Osteoblast (primary cell): Measurements from ENCODE around the gene PATJ. TPM values are rescaled to one million over a fixed set of nuclear protein-coding genes. Genes with fewer than 3 reads are reported as not detected.
A peak's percentile ranks its signal among the peaks of the same experiment; 100 is the strongest.

Source experiments
- DNase-seq: peaks from one replicate; pipeline ENCODE4 v3.0.0; 2011; ENCODE audit warnings: low spot score, mixed read lengths; ENCODE audit not compliant: insufficient read length; ENCODE audit errors: missing footprints
- H2AFZ ChIP-seq: 2 replicates; pipeline ENCODE4 v1.6.0; 2011; ENCODE audit warnings: mild to moderate bottlenecking, low read length
- H3K27ac ChIP-seq: 2 replicates; pipeline ENCODE4 v1.5.1; 2011; ENCODE audit warnings: mild to moderate bottlenecking, low read depth, low read length, moderate library complexity
- H3K27me3 ChIP-seq: 2 replicates; pipeline ENCODE4 v1.6.0; 2012; ENCODE audit warnings: mild to moderate bottlenecking, control low read depth, inconsistent platforms, low read length, moderate library complexity; ENCODE audit not compliant: insufficient read depth
- H3K36me3 ChIP-seq: 2 replicates; pipeline ENCODE4 v1.5.1; 2011; ENCODE audit warnings: mild to moderate bottlenecking, low read length, control low read depth, moderate library complexity; ENCODE audit not compliant: insufficient read depth
- H3K4me1 ChIP-seq: 2 replicates; pipeline ENCODE4 v1.5.1; 2011; ENCODE audit warnings: mild to moderate bottlenecking, low read length, control low read depth, moderate library complexity; ENCODE audit not compliant: insufficient read depth
- H3K4me2 ChIP-seq: 2 replicates; pipeline ENCODE4 v1.6.0; 2011; ENCODE audit warnings: mild to moderate bottlenecking, low read length; ENCODE audit not compliant: insufficient read depth
- H3K4me3 ChIP-seq: fragments of 200-600 bp; sonication (generic); 3 replicates; pipeline ENCODE4 v1.5.1; 2012; ENCODE audit warnings: mild to moderate bottlenecking, low read length, inconsistent platforms; ENCODE audit not compliant: insufficient read depth
- H3K79me2 ChIP-seq: 2 replicates; pipeline ENCODE4 v1.6.0; 2012; ENCODE audit warnings: mild to moderate bottlenecking, low read length, control low read depth, inconsistent platforms; ENCODE audit not compliant: insufficient read depth
- H3K9me3 ChIP-seq: 2 replicates; pipeline ENCODE4 v1.5.1; 2011; ENCODE audit warnings: low read depth, low read length, control low read depth
- H4K20me1 ChIP-seq: 2 replicates; pipeline ENCODE4 v1.6.0; 2012; ENCODE audit warnings: mild to moderate bottlenecking, low read length, control low read depth; ENCODE audit not compliant: insufficient read depth
- total RNA-seq: library from RNA; depleted of rRNA; stranded (reverse); fragments of >200 nt; gene quantifications from 2 replicates; pipeline ENCODE4 v1.2.3, GENCODE V29; 2012
- TF ChIP-seq, protein P1 (sequence below): IDR thresholded peaks from 2 replicates; pipeline ENCODE4 v1.5.1; 2011; ENCODE audit warnings: mild to moderate bottlenecking, low read depth, low read length, moderate library complexity; ENCODE audit errors: extremely low read depth

PATJ gene
- total RNA-seq, 1 donor: 10.1 TPM

DNA sequence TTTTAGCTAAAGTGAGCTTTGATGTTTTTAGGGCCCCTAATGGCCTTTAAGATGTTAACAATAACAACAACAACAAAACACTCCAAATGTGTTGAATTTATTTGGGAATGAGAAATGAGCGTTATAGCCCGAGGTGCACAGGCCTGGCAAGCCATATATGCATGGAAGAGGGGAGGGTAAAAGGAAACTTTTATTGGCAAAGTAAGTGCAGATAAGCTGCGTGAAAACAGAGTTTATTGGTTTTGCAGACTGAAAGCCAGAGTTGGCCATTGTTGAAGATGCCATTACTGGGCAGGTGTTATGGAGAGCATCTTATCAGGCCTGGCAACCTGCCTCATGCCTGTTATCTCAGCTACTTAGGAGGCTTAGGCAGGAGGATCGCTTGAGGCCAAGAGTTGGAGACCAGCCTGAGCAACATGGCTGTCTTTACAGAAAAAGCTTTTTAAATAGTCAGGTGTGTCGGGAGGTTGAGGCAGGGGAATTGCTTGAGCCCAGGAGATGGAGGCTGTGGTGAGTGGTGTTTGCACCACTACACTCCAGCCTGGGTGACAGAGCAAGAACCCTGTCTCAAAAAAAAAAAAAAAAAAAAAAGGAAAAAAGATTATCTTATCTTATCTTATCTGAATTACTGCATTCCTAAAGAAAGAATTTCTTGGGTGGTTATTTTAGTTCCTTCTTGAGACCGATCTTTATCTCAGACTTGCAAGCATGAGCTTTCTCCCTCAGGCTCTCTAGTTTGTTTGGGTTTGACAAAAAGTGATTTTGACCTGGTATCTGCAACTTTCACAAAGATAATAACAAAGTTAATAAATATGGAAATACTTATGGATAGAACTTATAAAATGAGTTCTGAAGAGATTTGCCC is 1.7 kb downstream of the PATJ start:
- H3K4me3 ChIP-seq: peak overlapping the region; percentile 79
- no peak overlapping the region for H3K27ac ChIP-seq
- no peak overlapping the region for H2AFZ ChIP-seq
- no peaks in the 10 kb centered on the region for H4K20me1 ChIP-seq
- no peaks in the 10 kb centered on the region for H3K36me3 ChIP-seq
- H3K9me3 ChIP-seq: no peaks in the 10 kb centered on the region
- no peaks in the 10 kb centered on the region for H3K4me1 ChIP-seq
- peak; percentile 77 for DNase-seq
- no peaks in the 10 kb centered on the region for H3K27me3 ChIP-seq
- TF ChIP-seq, protein P1, sequence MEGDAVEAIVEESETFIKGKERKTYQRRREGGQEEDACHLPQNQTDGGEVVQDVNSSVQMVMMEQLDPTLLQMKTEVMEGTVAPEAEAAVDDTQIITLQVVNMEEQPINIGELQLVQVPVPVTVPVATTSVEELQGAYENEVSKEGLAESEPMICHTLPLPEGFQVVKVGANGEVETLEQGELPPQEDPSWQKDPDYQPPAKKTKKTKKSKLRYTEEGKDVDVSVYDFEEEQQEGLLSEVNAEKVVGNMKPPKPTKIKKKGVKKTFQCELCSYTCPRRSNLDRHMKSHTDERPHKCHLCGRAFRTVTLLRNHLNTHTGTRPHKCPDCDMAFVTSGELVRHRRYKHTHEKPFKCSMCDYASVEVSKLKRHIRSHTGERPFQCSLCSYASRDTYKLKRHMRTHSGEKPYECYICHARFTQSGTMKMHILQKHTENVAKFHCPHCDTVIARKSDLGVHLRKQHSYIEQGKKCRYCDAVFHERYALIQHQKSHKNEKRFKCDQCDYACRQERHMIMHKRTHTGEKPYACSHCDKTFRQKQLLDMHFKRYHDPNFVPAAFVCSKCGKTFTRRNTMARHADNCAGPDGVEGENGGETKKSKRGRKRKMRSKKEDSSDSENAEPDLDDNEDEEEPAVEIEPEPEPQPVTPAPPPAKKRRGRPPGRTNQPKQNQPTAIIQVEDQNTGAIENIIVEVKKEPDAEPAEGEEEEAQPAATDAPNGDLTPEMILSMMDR: no peak
- no peaks in the 10 kb centered on the region for H3K79me2 ChIP-seq
- H3K4me2 ChIP-seq: peak overlapping the region; percentile 62

DNA sequence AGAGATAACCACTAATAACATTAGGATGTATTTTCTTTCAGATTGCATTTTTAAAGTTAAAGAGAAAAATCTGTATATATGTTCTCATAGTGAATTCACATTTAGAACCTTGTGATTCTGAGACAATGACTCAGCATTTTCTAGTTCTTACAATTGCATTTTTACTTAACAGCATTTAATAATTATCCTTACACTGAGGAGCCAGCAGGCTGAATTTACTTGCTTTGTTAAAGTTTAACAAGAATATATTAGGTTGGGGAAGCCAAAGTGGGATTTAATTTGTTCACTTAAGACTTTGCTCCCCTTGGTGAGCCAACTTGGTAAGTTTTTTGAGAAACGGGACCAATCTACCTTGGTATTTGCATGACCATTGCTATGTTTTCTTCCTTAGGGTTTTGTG is 4.5 kb downstream of the PATJ start:
- Histone ChIP-seq H2AFZ (peak overlapping the region; percentile 64), H3K4me2 (peak overlapping the region; percentile 22), H3K9me3 (no peaks in the 10 kb centered on the region), H3K4me1 (no peaks in the 10 kb centered on the region), H3K27ac (no peak overlapping the region), H3K4me3 (no peak overlapping the region), H3K79me2 (no peaks in the 10 kb centered on the region), H4K20me1 (no peaks in the 10 kb centered on the region), H3K36me3 (no peaks in the 10 kb centered on the region), H3K27me3 (no peaks in the 10 kb centered on the region)
- TF ChIP-seq, protein P1: no peak
- DNase-seq: no peak

DNA sequence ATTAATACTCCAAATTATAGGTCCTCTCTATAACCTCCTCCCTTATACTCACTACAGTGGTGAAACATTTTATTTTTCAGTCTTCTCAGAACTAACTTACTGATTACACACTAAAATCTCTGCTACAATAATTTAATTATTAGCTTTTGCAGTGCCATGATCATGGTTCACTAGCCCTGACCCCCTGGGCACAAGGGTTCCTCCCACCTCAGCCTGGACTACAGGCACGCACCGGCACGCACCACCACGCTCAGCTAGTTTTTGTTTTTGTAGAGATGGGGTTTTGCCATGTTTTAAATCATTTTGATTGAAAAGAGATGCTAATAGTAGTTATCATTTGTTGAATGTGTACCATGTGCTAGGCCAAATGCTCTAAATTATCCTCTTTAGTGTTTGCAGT is 6.3 kb downstream of the PATJ start:
- H3K27me3 ChIP-seq: no peaks in the 10 kb centered on the region
- H3K4me1 ChIP-seq: no peaks in the 10 kb centered on the region
- TF ChIP-seq, protein P1: no peak
- H3K4me3 ChIP-seq: no peak overlapping the region
- no peaks in the 10 kb centered on the region for H4K20me1 ChIP-seq
- no peaks in the 10 kb centered on the region for H3K79me2 ChIP-seq
- H3K9me3 ChIP-seq: no peaks in the 10 kb centered on the region
- no peak overlapping the region for H3K27ac ChIP-seq
- H3K4me2 ChIP-seq: no peak overlapping the region
- H2AFZ ChIP-seq: no peak overlapping the region
- H3K36me3 ChIP-seq: no peaks in the 10 kb centered on the region
- no peak for DNase-seq

- H4K20me1 ChIP-seq: no peaks in the 10 kb centered on the region
- H3K36me3 ChIP-seq: no peaks in the 10 kb centered on the region
- H3K4me1 ChIP-seq: no peaks in the 10 kb centered on the region
- H3K4me2 ChIP-seq: no peak overlapping the region
- DNase-seq: no peak
- no peak overlapping the region for H2AFZ ChIP-seq
- H3K79me2 ChIP-seq: no peaks in the 10 kb centered on the region
- no peaks in the 10 kb centered on the region for H3K27me3 ChIP-seq
- no peaks in the 10 kb centered on the region for H3K9me3 ChIP-seq
- TF ChIP-seq, protein P1: no peak
- H3K4me3 ChIP-seq: no peak overlapping the region
- no peak overlapping the region for H3K27ac ChIP-seq
These were observed 7.3 kb downstream of the PATJ start for GRCh38 chr1:61749574-61749973.
